Right lobe of liver (tissue), 6 donors: ENCODE measurements around the gene F11. TPM values are rescaled to one million over a fixed set of nuclear protein-coding genes. Genes with fewer than 3 reads are reported as not detected.

Experiments
- ATAC-seq, 4 donors: fragments of 200-7000 bp; cut with Tn5 transposase; one replicate each; pipeline ENCODE4 v1.9.1; 2020; ENCODE audit warnings: mild to moderate bottlenecking in 4 of 4, moderate library complexity in 4 of 4
- DNase-seq, 3 donors: peaks; one replicate each; pipeline ENCODE4 v3.0.0-alpha.2; 2020
- H3K27ac ChIP-seq, 3 donors: fragments of 200-600 bp; one replicate each; pipeline ENCODE4 v1.8.0; 2022
- H3K27me3 ChIP-seq, 2 donors: fragments of 200-600 bp; one replicate each; pipeline ENCODE4 v1.8.0; 2022
- H3K36me3 ChIP-seq, 4 donors: fragments of 200-600 bp; sonication (generic) in 1 of 4; one replicate each; pipeline versions ENCODE4 v1.5.1 to v1.8.0; 2017 to 2022; ENCODE audit warnings: control low read depth in 1 of 4
- H3K4me1 ChIP-seq, 4 donors: fragments of 200-600 bp; sonication (generic) in 1 of 4; one replicate each; pipeline versions ENCODE4 v1.5.1 to v1.8.0; 2017 to 2022; ENCODE audit warnings: control low read depth in 1 of 4
- H3K4me3 ChIP-seq, 3 donors: fragments of 200-600 bp; one replicate each; pipeline ENCODE4 v1.8.0; 2022
- H3K9me3 ChIP-seq, 4 donors: fragments of 200-600 bp; sonication (generic) in 1 of 4; one replicate each; pipeline versions ENCODE4 v1.5.1 to v1.8.0; 2017 to 2022; ENCODE audit warnings: control low read depth in 1 of 4
- CTCF ChIP-seq, 4 donors: fragments of 200-600 bp in 3 of 4; fragments of 450-650 bp in 1 of 4; IDR thresholded peaks; one replicate each; pipeline versions ENCODE4 v1.5.1 to v1.8.0; 2016 to 2022; ENCODE audit warnings: antibody characterized with exemption in 4 of 4, mild to moderate bottlenecking in 2 of 4
- POLR2A ChIP-seq: fragments of 450-650 bp; IDR thresholded peaks from one replicate; pipeline ENCODE4 v1.6.1; 2017; ENCODE audit warnings: antibody characterized with exemption, mild to moderate bottlenecking
- WGBS: methylation state at CpG from one replicate; pipeline ENCODE4 v1.1.6; 2018; ENCODE audit warnings: low coverage, low lambda C conversion rate; ENCODE audit not compliant: insufficient coverage; ENCODE audit errors: missing lambda C conversion rate; 5-methylcytosine and 5-hydroxymethylcytosine counted together
- intact Hi-C, 2 donors: fragments of 100-400 bp; cut with DNase I; formaldehyde crosslinking; loops; one replicate each; pipeline versions ENCODE4 v1.11.2 to v1.14.1; 2022
- total RNA-seq, 6 experiments: library from RNA; depleted of rRNA in 2 of 6; stranded (reverse); fragments of >200 nt in 2 of 6; fragmentation: NEBNext Ultra II Directional in 3 of 6; extraction: Animal tissue kit (Norgen Biotek cat#: 25700) in 3 of 6; gene quantifications; one replicate each; pipeline versions ENCODE4 v1.1.0 to v1.2.4, GENCODE V29; 2016 to 2023
- donor health status: DM: no; HTN: yes; CAD: no.
- donor health status: DM: no; HTN: no; CAD: no.
- donor health status: DM: no; HTN: no; CAD: no.
- donor health status: DM: no; HTN: yes; CAD: no.
- donor health status: DM: no; HTN: yes; CAD: no.

Gene F11
- total RNA-seq, 6 experiments from 2014 or later = 94.5 to 201 (median 140) TPM

DNA sequence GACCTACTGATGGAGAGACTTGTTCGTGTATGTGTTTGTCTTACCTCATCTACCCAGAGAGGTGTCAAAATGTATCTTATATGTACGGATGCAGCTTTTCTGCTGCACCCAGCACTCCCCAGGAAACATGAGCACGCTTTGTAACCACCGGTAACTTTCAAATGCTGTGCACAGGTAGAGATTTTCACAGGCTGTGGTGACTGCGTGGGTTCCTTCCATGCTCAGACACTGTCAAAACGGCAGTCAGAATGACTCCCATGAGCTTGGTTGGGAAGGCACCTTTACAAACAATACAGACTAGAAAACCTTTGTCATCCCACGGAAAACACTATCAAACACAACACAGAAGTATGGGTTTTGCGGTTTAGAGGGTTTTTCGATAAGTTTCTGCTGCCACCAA lies 28.2 kb downstream of the F11 start:
- DNase-seq = no peak
- no peaks in the 10 kb centered on the region for H3K27me3 ChIP-seq
- ATAC-seq = no peak
- intact Hi-C loops = loop anchor here (10.0 kb wide), 1 partner anchor 291 kb away; no protein-coding TSS in a partner anchor
- 87% methylated on average over 9 of the region's 9 CpGs for WGBS
- no peaks in the 10 kb centered on the region for H3K9me3 ChIP-seq
- TF ChIP-seq POLR2A = no peak
- TF ChIP-seq CTCF (IDR thresholded peaks at IDR 0.05) = no peak
- H3K27ac ChIP-seq = no peak overlapping the region
- no peaks in the 10 kb centered on the region for H3K36me3 ChIP-seq
- H3K4me1 ChIP-seq = peaks cover 0 to 3% (median 0%) of the 10 kb centered on the region in 4 donors
- no peak overlapping the region for H3K4me3 ChIP-seq

DNA sequence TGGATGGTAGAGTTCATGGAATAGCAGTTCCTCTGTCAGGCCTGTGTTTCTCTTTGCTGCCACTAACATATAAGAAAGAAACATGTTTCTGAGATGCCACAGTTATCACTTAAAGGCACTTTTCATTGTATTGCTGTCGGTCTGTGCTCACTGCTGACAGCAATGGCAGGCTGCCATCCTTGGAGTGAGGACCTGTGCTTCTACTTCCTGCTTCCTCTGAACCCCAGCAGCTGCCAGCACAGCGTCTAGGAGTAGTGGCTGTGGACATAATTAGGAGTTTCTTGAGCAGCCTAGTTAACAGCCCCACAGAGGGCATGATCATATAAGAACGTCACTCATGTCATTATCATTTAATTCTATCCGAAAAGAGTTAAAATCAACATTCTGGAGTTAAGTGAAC lies 30.5 kb downstream of the F11 start:
- Histone ChIP-seq H3K27me3 (no peaks in the 10 kb centered on the region), H3K4me3 (no peak overlapping the region), H3K27ac (no peak overlapping the region), H3K36me3 (no peaks in the 10 kb centered on the region), H3K4me1 (peaks cover 0 to 3% (median 0%) of the 10 kb centered on the region in 4 donors), H3K9me3 (no peaks in the 10 kb centered on the region)
- TF ChIP-seq POLR2A = no peak
- TF ChIP-seq CTCF (IDR thresholded peaks at IDR 0.05) = no peak
- DNase-seq (peak in 1 of 3 donors; percentile 61), ATAC-seq (peak in 3 of 4 donors; percentile 16 to 59 (median 23))
- 31% methylated on average over 4 of the region's 4 CpGs for WGBS
- intact Hi-C loops = loop anchor here (10.0 kb wide), 1 partner anchor 288 kb away; no protein-coding TSS in a partner anchor

GRCh38 chr4:186297013-186297645 lies 31.1 kb downstream of the F11 start:
- H3K4me3 ChIP-seq = no peak overlapping the region
- WGBS = 36% methylated on average over 16 of the region's 21 CpGs
- H3K27me3 ChIP-seq = no peaks in the 10 kb centered on the region
- DNase-seq (no peak), ATAC-seq (peak; percentile 55 to 68 (median 65))
- H3K4me1 ChIP-seq = peaks cover 0 to 3% (median 0%) of the 10 kb centered on the region in 4 donors
- intact Hi-C loops = loop anchor here (10.0 kb wide), 1 partner anchor 288 kb away; no protein-coding TSS in a partner anchor
- peak; percentile 64 to 66 (median 65) for TF ChIP-seq CTCF (IDR thresholded peaks at IDR 0.05)
- TF ChIP-seq POLR2A = no peak
- H3K27ac ChIP-seq = no peak overlapping the region
- no peaks in the 10 kb centered on the region for H3K36me3 ChIP-seq
- H3K9me3 ChIP-seq = no peaks in the 10 kb centered on the region

DNA sequence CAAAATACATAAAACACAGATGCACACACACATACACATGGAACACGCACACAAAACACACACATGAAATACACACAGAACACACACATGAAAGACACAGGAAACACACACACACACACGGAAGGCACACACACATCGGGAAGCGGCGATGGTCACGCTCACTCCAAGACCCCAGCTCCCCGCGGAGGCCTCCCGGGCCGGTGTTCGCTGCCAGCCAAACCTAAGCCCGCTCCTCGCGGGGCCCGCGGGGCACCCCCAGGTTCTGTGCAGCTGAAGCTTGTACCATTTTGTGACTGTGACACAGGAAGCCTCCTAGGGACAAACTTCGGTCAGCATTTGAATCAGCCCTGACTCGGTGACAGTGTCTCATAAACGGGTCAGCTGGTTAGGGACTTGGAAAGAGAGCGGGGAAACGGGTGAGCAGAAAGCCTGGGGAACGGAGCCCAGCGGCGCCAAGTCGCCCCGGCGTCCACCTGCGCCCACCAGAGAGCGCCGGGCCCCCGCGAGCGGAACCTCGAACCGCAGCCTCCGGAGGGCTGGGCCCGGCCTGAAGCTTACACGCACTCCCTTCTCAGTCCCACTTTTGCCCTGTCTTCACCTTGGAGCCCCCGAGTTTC lies 32.1 kb downstream of the F11 start:
- Histone ChIP-seq H3K27me3 (no peaks in the 10 kb centered on the region), H3K4me3 (no peak overlapping the region), H3K9me3 (no peaks in the 10 kb centered on the region), H3K36me3 (no peaks in the 10 kb centered on the region), H3K27ac (no peak overlapping the region), H3K4me1 (peaks cover 0 to 3% (median 0%) of the 10 kb centered on the region in 4 donors)
- DNase-seq = no peak
- TF ChIP-seq CTCF (IDR thresholded peaks at IDR 0.05) (no peak), POLR2A (no peak)
- no peak for ATAC-seq
- intact Hi-C loops = loop anchor here (10.0 kb wide), 1 partner anchor 287 kb away; no protein-coding TSS in a partner anchor
- WGBS = 71% methylated on average over 2 of the region's 39 CpGs
